Medulla oblongata (tissue), 1 donor: ENCODE data around the gene CPNE2.
"Not testable (repeated sequence)": the region's sequence is repeated elsewhere in the genome, so short reads cannot be mapped to it uniquely, and the experiment has no call there.

Experiments used
- DNase-seq: peaks from one replicate; pipeline ENCODE4 v3.0.0-alpha.2; 2015; ENCODE audit errors: extremely low spot score

The CPNE2 gene

GRCh38 chr16:57069635-57070370, 22.6 kb upstream of the CPNE2 start:
- DNase-seq, result no peak

- no peak for DNase-seq
These were observed 22.0 kb upstream of the CPNE2 start for GRCh38 chr16:57070424-57070823.

- not testable (repeated sequence) for DNase-seq
These were observed 21.2 kb upstream of the CPNE2 start for GRCh38 chr16:57071081-57071732.

- no peak for DNase-seq
These were observed 20.4 kb upstream of the CPNE2 start for GRCh38 chr16:57071831-57072582.

- DNase-seq, result no peak
These were observed 19.6 kb upstream of the CPNE2 start for GRCh38 chr16:57072616-57073275.

- DNase-seq, result no peak
These were observed 14.7 kb upstream of the CPNE2 start for GRCh38 chr16:57077714-57078113.

GRCh38 chr16:57081744-57082143, 10.6 kb upstream of the CPNE2 start:
- DNase-seq, result no peak

- no peak for DNase-seq
These were observed 9.7 kb upstream of the CPNE2 start for GRCh38 chr16:57082664-57083063.

GRCh38 chr16:57083485-57084126, 8.8 kb upstream of the CPNE2 start:
- DNase-seq, result no peak

- peak; percentile 87 for DNase-seq
These were observed 8.1 kb upstream of the CPNE2 start for GRCh38 chr16:57084257-57084770.

- DNase-seq, result no peak
These were observed 7.4 kb upstream of the CPNE2 start for GRCh38 chr16:57084996-57085395.

GRCh38 chr16:57087003-57087402, 5.4 kb upstream of the CPNE2 start:
- no peak for DNase-seq

GRCh38 chr16:57089406-57089805, 3.0 kb upstream of the CPNE2 start:
- no peak for DNase-seq

- DNase-seq, result no peak
These were observed 996 bp upstream of the CPNE2 start for GRCh38 chr16:57091200-57091974.

- DNase-seq, result no peak
These were observed 516 bp downstream of the CPNE2 start for GRCh38 chr16:57092786-57093411.

GRCh38 chr16:57093666-57094564, 1.5 kb downstream of the CPNE2 start:
- DNase-seq, result no peak

- DNase-seq, result no peak
These were observed 2.5 kb downstream of the CPNE2 start for GRCh38 chr16:57094911-57095310.

GRCh38 chr16:57096192-57096591, 3.8 kb downstream of the CPNE2 start:
- DNase-seq, result no peak

- no peak for DNase-seq
These were observed 4.4 kb downstream of the CPNE2 start for GRCh38 chr16:57096793-57097192.
